GM20000 (cell line): Measurements from ENCODE around the gene SMIM13.

Experiments
- DNase-seq: peaks from one replicate; pipeline ENCODE4 v3.0.0; 2012; ENCODE audit warnings: low spot score
- TF ChIP-seq, protein P1 (sequence below): IDR thresholded peaks from 2 replicates; pipeline ENCODE4 v1.5.1; 2012; ENCODE audit warnings: mild to moderate bottlenecking, control low read depth; ENCODE audit errors: extremely low read depth, missing control alignments

SMIM13 gene

DNA sequence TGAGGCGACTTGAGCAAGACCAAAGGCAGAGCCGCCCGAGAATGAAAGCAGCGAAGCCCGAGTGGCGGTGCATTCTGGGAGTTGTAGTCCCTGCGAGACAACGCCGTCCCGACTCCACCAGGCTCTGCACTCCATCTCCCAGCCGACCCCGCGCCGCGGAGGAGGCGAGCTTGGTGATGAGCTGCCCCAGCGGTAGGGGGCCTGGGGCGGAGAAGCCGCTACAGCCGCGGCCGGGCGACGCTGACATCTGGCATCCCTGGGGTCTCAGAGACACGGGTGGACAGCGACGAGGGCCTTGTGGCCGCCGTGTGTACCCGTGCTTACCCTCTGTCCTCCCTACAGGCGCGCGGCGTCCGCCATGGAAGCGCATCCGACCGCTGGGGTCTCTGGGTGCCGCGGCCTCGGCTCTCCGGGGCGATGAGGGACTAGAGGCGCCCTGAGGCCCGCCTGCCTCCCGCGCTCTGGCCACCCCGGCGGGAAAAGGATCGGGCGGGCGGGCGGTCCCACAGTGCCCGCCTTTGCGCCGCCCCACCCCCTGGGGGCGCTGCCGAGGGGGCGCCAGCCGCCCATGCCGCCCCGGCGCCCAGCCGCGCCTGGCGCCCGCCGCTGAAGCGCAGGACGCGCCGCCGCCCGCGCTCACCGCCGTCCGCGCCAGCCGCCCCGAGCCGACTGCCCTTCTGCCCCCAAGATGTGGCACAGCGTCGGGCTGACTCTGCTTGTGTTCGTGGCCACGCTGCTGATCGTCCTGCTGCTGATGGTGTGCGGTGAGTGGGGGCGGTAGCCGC, at the start of gene SMIM13:
Gene SMIM13, plus strand, starts transcription at position 209 of the 785 bp plus-strand sequence. Its CDS starts 480 bp downstream, at position 689.
- TF ChIP-seq, protein P1, sequence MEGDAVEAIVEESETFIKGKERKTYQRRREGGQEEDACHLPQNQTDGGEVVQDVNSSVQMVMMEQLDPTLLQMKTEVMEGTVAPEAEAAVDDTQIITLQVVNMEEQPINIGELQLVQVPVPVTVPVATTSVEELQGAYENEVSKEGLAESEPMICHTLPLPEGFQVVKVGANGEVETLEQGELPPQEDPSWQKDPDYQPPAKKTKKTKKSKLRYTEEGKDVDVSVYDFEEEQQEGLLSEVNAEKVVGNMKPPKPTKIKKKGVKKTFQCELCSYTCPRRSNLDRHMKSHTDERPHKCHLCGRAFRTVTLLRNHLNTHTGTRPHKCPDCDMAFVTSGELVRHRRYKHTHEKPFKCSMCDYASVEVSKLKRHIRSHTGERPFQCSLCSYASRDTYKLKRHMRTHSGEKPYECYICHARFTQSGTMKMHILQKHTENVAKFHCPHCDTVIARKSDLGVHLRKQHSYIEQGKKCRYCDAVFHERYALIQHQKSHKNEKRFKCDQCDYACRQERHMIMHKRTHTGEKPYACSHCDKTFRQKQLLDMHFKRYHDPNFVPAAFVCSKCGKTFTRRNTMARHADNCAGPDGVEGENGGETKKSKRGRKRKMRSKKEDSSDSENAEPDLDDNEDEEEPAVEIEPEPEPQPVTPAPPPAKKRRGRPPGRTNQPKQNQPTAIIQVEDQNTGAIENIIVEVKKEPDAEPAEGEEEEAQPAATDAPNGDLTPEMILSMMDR: peak; percentile 75
- DNase-seq: peak; percentile 99

DNA sequence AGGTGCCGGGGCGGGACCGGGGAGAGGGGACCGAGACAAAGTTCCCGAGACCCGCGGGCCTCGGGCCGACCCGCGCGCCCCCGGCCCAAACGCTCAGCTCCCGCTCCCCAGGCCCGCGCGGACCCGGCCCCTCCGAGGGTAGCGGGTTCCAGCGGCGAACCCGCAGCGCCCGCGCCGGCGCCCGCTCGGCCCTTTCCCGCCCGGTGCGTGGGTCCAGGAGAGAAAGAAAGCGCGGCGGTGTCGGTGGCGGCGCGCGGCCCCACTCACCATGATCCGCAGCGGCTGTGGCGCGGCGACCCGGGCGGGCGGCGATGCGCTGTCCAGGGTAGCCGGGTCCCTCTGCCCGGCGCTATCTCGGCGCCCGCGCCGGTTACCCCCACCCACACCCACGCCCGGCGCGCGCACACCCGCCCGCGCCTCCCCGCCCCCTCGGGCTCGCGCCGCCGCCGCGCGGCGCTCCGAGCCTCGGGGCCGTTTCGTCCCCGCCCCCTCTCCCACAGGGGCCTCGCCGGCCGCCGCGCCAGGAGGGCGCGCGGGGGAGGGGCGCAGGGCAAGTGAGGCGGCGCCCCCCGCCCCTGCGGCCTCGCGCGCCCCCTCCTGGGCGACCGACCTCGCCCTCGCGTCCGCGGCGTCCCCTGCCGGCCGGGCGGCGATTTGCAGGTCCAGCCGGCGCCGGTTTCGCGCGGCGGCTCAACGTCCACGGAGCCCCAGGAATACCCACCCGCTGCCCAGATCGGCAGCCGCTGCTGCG, 49.5 kb upstream of the SMIM13 start, which contains the start of gene ELOVL2:
Gene ELOVL2, minus strand, starts transcription at position 345 of the 751 bp plus-strand sequence. Its CDS starts 75 bp downstream, at position 270.
- TF ChIP-seq, protein P1: peak; percentile 99
- peak; percentile 84 for DNase-seq

DNA sequence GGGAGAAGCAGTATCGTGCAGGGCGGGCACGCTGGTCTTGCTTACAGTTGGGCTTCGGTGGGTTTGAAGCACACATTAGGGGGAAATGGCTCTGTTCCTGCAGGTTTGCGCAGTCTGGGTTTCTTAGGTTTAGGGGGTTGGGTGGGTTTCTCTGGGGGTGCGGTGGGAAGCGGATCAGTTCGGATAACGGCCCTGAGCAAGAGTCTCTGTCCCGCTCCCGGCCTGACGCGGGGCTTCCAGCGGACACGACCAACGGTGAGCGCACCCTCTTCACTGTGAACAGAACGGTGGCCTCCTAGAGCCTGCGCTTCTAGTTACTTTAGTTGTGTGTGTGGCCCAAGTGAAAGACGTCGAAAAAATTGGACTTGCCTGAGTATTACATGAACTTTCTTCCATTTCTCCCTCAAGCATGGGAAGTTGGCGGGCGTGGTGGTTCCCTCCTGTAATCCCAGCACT, 48.9 kb upstream of the SMIM13 start:
- no peak for DNase-seq
- TF ChIP-seq, protein P1: no peak

DNA sequence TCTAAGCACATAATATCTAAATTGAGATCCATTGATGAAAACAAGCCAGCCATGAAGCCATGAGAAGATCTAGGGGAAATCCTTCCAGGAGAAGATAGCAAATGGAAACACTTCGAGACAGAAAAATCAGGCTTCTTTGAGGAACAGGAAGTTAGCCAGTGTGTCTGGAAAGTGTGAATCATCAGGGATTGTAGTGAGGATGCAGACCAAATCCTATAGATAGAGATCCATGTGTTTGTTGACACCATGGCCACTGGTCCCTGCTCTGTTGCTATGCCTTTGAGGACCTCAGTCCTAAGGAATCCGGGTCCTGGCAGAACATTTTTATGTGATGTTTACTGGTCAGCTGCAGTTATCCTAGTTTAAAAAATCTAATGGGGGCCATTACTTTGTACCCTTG, 42.9 kb upstream of the SMIM13 start:
- TF ChIP-seq, protein P1: no peak

DNA sequence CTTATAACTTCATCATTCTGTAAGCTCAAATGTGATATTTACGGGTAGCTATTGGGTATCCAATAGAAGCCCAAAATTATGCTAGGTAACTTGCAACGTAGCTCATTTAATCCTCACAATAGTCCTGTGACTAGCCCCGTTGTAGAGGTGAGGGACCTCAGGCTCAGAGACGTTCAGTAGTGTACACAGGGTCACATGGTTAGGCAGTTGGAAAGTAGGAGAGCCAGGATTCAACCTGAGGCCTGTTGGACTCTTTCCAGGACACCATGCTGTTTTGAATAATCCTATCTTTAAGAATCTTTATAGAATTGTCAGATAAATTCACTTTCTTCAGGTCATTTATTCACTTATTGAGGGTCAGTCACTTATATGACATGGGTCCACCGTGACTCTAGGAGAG, 40.3 kb upstream of the SMIM13 start:
- no peak for DNase-seq
- TF ChIP-seq, protein P1: no peak

More for the DNA sequence above, 42.9 kb upstream of the SMIM13 start:
- DNase-seq: no peak

DNA sequence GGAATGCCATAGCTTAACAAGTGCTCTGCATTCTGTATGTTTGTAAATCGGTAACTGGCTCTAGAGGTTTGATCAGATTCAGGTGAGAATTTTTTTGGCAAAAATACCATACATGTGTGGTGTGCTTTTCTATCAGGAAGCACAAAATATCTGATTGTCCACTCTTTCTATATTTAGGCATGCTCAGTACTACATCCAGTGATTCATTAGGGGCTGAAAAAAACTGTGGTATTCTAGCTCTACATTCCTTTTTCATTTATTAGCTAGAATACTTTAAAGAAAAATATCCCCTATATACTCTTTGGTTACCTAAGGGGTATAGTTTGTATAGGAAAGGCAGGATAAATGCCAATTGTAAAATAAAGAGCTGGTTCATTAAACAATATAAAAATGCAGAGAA, 38.9 kb upstream of the SMIM13 start:
- TF ChIP-seq, protein P1: no peak
- DNase-seq: no peak

DNA sequence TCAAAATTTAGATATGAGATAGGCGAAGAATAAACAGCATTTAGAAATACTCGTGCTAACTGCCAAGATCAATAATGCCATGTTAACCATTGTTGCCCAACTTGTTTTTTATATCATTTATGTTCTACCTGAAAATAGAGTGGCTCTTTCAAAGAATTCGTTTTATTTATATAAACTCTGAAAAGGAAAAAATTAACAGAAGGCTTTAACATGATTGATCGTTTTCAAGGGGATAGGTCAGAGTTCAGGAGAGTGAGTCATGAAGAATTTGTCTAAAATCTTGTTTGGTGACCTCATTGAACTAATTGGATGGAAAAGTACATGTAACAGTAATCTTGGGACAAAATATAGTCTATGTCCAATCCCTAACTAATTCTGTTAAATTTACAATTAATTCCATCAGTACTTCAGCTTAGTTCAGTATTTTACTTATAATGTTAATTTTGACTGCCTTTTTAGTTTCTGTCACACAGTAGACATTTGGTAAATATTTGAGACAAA, 38.5 kb upstream of the SMIM13 start:
- TF ChIP-seq, protein P1: no peak
- DNase-seq: no peak
